Liver (tissue), 9 donors: ENCODE results near the gene ZNF536. TPM values are rescaled to one million over a fixed set of nuclear protein-coding genes. Genes with fewer than 3 reads are reported as not detected.

Experiments used
- DNase-seq: peaks from one replicate; pipeline ENCODE4 v3.0.0-alpha.2; 2017; ENCODE audit warnings: low spot score
- H3K27ac ChIP-seq, 2 donors: one replicate each; pipeline ENCODE4 v1.7.0; 2013; ENCODE audit warnings: inconsistent platforms in 2 of 2, low read length in 2 of 2, control low read depth in 1 of 2, low read depth in 1 of 2, mild to moderate bottlenecking in 1 of 2
- H3K27me3 ChIP-seq, 4 donors: one replicate each; pipeline versions ENCODE4 v1.6.1 to v1.7.0; 2013; ENCODE audit warnings: low read length in 3 of 4, inconsistent platforms in 1 of 4, mild to moderate bottlenecking in 1 of 4, moderate library complexity in 1 of 4; ENCODE audit not compliant: control insufficient read depth in 4 of 4, insufficient read depth in 4 of 4
- H3K36me3 ChIP-seq, 4 donors: one replicate each; pipeline versions ENCODE4 v1.6.1 to v1.7.0; 2013; ENCODE audit warnings: low read length in 3 of 4, mild to moderate bottlenecking in 3 of 4, low read depth in 1 of 4, moderate library complexity in 1 of 4; ENCODE audit not compliant: control insufficient read depth in 4 of 4, insufficient read depth in 3 of 4
- H3K4me1 ChIP-seq, 4 donors: one replicate each; pipeline versions ENCODE4 v1.6.1 to v1.7.0; 2013; ENCODE audit warnings: low read length in 3 of 4, mild to moderate bottlenecking in 3 of 4, moderate library complexity in 1 of 4; ENCODE audit not compliant: control insufficient read depth in 4 of 4, insufficient read depth in 4 of 4
- H3K4me3 ChIP-seq, 3 donors: one replicate each; pipeline versions ENCODE4 v1.6.1 to v1.7.0; 2013; ENCODE audit warnings: low read length in 3 of 3, control low read depth in 1 of 3, low read depth in 1 of 3, mild to moderate bottlenecking in 1 of 3
- H3K9ac ChIP-seq, 2 donors: one replicate each; pipeline ENCODE4 v1.7.0; 2013; ENCODE audit warnings: low read length in 2 of 2, mild to moderate bottlenecking in 2 of 2, moderate library complexity in 2 of 2, control low read depth in 1 of 2, low read depth in 1 of 2
- H3K9me3 ChIP-seq, 4 donors: one replicate each; pipeline versions ENCODE4 v1.6.1 to v1.7.0; 2013; ENCODE audit warnings: low read length in 3 of 4; ENCODE audit not compliant: control insufficient read depth in 4 of 4
- ATF3 ChIP-seq: IDR thresholded peaks from 2 replicates; pipeline ENCODE4 v1.6.1; 2016; ENCODE audit warnings: antibody characterized with exemption
- CTCF ChIP-seq: fragments of 150-350 bp; IDR thresholded peaks from 2 replicates; pipeline ENCODE4 v1.5.1; 2017; ENCODE audit warnings: improper control_type of control experiment, low read depth, low read length; ENCODE audit not compliant: missing input control
- EGR1 ChIP-seq, 2 donors: IDR thresholded peaks; 2 replicates each; pipeline ENCODE4 v1.6.1; 2016 to 2018; ENCODE audit warnings: antibody characterized with exemption in 2 of 2, low read depth in 2 of 2
- FOXA2 ChIP-seq: IDR thresholded peaks from 2 replicates; pipeline ENCODE4 v1.6.1; 2016; ENCODE audit warnings: antibody characterized with exemption
- GABPA ChIP-seq, 2 donors: IDR thresholded peaks in 1 of 2; conservative IDR thresholded peaks in 1 of 2; 2 replicates each; pipeline ENCODE4 v1.6.1; 2016; ENCODE audit warnings: antibody characterized with exemption in 2 of 2, mild to moderate bottlenecking in 1 of 2, moderate library complexity in 1 of 2
- HNF4A ChIP-seq, 2 donors: conservative IDR thresholded peaks; 2 replicates each; pipeline ENCODE4 v1.6.1; 2016; ENCODE audit warnings: antibody characterized with exemption in 2 of 2, mild to moderate bottlenecking in 2 of 2
- MAX ChIP-seq: IDR thresholded peaks from 2 replicates; pipeline ENCODE4 v1.6.1; 2016; ENCODE audit warnings: antibody characterized with exemption
- NR2F2 ChIP-seq: IDR thresholded peaks from 2 replicates; pipeline ENCODE4 v1.6.1; 2016; ENCODE audit warnings: antibody characterized with exemption
- RAD21 ChIP-seq, 2 donors: IDR thresholded peaks; 2 replicates each; pipeline ENCODE4 v1.6.1; 2016; ENCODE audit warnings: antibody characterized with exemption in 2 of 2, mild to moderate bottlenecking in 2 of 2
- RXRA ChIP-seq, 2 donors: IDR thresholded peaks; 2 replicates each; pipeline ENCODE4 v1.6.1; 2017 to 2018; ENCODE audit warnings: antibody characterized with exemption in 2 of 2, mild to moderate bottlenecking in 1 of 2
- SP1 ChIP-seq: IDR thresholded peaks from 2 replicates; pipeline ENCODE4 v1.6.1; 2018; ENCODE audit warnings: antibody characterized with exemption, mild to moderate bottlenecking
- TAF1 ChIP-seq: conservative IDR thresholded peaks from 2 replicates; pipeline ENCODE4 v1.6.1; 2016; ENCODE audit warnings: antibody characterized with exemption, mild to moderate bottlenecking
- YY1 ChIP-seq: IDR thresholded peaks from 2 replicates; pipeline ENCODE4 v1.6.1; 2016; ENCODE audit warnings: antibody characterized with exemption, mild to moderate bottlenecking
- ZBTB33 ChIP-seq: IDR thresholded peaks from 2 replicates; pipeline ENCODE4 v1.6.1; 2016; ENCODE audit warnings: antibody characterized with exemption
- WGBS: extraction: QIAGEN DNeasy Blood & Tissue Kit; methylation state at CpG from one replicate; pipeline ENCODE4 v1.1.7; 2013; 5-methylcytosine and 5-hydroxymethylcytosine counted together
- polyA plus RNA-seq, 2 donors: library from polyadenylated mRNA; stranded (reverse) in 1 of 2; unstranded in 1 of 2; fragments of 200-250 nt in 1 of 2; fragments of >200 nt in 1 of 2; fragmentation: Nextera tagmentation in 1 of 2; extraction: Ambion mirVana in 1 of 2; gene quantifications; one replicate each; pipeline versions ENCODE4 v1.2.1 to v1.2.3, GENCODE V29; 2013 to 2015
- total RNA-seq, 2 donors: library from RNA; depleted of rRNA; stranded (reverse); fragments of >200 nt; gene quantifications; one replicate each; pipeline ENCODE4 v1.2.3, GENCODE V29; 2014
- TF ChIP-seq, protein P1 (sequence below): IDR thresholded peaks from 2 replicates; pipeline ENCODE4 v1.6.1; 2016; ENCODE audit warnings: antibody characterized with exemption, mild to moderate bottlenecking
- donor health status: healthy.
- donor health status: healthy.
- donor health status: healthy.
- donor health status: healthy.
- donor health status: healthy.

ZNF536 gene
- total and polyA plus RNA-seq, 4 donors: 0.02 to 0.17 (median 0.08) TPM

DNA sequence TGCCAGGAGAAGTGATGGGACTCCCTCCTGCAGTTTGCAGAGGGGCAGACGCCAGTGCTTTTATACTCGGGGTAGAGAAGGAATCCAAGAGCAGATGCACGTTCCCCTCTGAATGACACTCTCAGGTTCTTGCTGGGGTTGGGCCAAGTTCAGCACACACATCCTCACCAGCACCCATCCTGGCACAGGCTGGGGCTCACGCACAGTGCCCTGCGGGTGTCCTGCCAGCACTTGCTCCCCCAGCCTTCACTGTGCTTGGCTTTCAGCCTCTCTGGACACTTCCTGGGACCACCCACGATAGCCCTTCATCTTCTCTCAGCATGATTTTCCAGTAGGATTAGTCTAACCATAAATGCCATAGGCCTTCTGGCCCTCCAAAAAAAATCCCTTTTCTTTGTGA lies 158.6 kb downstream of the ZNF536 start:
- no peaks in the 10 kb centered on the region for H3K36me3 ChIP-seq
- H3K4me1 ChIP-seq: no peaks in the 10 kb centered on the region
- WGBS: 76% methylated on average over 6 of the region's 6 CpGs
- TF ChIP-seq, protein P1, sequence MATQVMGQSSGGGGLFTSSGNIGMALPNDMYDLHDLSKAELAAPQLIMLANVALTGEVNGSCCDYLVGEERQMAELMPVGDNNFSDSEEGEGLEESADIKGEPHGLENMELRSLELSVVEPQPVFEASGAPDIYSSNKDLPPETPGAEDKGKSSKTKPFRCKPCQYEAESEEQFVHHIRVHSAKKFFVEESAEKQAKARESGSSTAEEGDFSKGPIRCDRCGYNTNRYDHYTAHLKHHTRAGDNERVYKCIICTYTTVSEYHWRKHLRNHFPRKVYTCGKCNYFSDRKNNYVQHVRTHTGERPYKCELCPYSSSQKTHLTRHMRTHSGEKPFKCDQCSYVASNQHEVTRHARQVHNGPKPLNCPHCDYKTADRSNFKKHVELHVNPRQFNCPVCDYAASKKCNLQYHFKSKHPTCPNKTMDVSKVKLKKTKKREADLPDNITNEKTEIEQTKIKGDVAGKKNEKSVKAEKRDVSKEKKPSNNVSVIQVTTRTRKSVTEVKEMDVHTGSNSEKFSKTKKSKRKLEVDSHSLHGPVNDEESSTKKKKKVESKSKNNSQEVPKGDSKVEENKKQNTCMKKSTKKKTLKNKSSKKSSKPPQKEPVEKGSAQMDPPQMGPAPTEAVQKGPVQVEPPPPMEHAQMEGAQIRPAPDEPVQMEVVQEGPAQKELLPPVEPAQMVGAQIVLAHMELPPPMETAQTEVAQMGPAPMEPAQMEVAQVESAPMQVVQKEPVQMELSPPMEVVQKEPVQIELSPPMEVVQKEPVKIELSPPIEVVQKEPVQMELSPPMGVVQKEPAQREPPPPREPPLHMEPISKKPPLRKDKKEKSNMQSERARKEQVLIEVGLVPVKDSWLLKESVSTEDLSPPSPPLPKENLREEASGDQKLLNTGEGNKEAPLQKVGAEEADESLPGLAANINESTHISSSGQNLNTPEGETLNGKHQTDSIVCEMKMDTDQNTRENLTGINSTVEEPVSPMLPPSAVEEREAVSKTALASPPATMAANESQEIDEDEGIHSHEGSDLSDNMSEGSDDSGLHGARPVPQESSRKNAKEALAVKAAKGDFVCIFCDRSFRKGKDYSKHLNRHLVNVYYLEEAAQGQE: no peak
- TF ChIP-seq RXRA (IDR thresholded peaks at IDR 0.05) (no peak), SP1 (no peak), HNF4A (conservative IDR thresholded peaks at IDR 0.05) (no peak), YY1 (no peak), FOXA2 (no peak), GABPA (IDR thresholded peaks at IDR 0.05 in 1 of 2, conservative IDR thresholded peaks at IDR 0.05 in 1 of 2) (no peak), MAX (no peak), RAD21 (IDR thresholded peaks at IDR 0.05) (no peak), ZBTB33 (no peak), CTCF (no peak)
- H3K27ac ChIP-seq: no peak overlapping the region
- DNase-seq: no peak
- H3K27me3 ChIP-seq: peaks cover 0 to 3% (median 0%) of the 10 kb centered on the region in 4 donors
- H3K4me3 ChIP-seq: no peak overlapping the region
- no peak overlapping the region for H3K9ac ChIP-seq
- no peaks in the 10 kb centered on the region for H3K9me3 ChIP-seq

- H3K36me3 ChIP-seq: no peaks in the 10 kb centered on the region
- WGBS: 70% methylated on average over 9 of the region's 9 CpGs
- TF ChIP-seq ZBTB33 (no peak), RXRA (IDR thresholded peaks at IDR 0.05) (no peak), TAF1 (no peak), YY1 (no peak), EGR1 (IDR thresholded peaks at IDR 0.05; ENCODE audit: low read depth in 2 of 2) (no peak), FOXA2 (no peak), ATF3 (no peak), RAD21 (IDR thresholded peaks at IDR 0.05) (no peak), SP1 (no peak), NR2F2 (no peak)
- TF ChIP-seq, protein P1: no peak
- H3K4me1 ChIP-seq: no peaks in the 10 kb centered on the region
- no peaks in the 10 kb centered on the region for H3K27me3 ChIP-seq
- no peak overlapping the region for H3K9ac ChIP-seq
- no peak overlapping the region for H3K4me3 ChIP-seq
- H3K9me3 ChIP-seq: peaks cover 0 to 3% (median 0%) of the 10 kb centered on the region in 4 donors
- no peak for DNase-seq
- H3K27ac ChIP-seq: no peak overlapping the region
Measured at GRCh38 chr19:30535011-30535410, 162.8 kb downstream of the ZNF536 start.
